ENCODE results near the gene GABPB1.

GABPB1 gene

DNA sequence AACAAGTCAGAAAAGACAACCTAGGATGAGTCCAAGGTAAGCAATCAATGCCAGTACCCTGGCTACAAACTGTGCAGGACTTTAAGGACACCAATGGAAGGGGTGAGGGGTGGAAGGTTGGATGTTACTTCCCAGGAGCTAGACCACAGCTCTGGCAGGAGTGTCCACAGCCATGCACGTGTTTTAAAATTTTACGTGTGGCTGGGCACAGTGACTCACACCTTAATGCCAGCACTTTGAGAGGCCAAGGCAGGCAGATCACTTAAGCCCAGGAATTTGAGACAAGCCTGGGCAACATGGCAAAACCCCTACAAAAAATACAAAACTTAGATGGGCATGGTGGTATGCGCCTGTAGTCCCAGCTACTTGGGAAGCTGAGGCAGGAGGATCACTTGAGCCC lies 74.7 kb downstream of the GABPB1 start:
- no peak overlapping the region for H3K4me3 ChIP-seq (ENCODE audit: low read depth, low read length)

- no peak overlapping the region for H3K4me3 ChIP-seq (ENCODE audit: low read depth, low read length)
Observed at GRCh38 chr15:50278496-50278895, 76.5 kb downstream of the GABPB1 start.

DNA sequence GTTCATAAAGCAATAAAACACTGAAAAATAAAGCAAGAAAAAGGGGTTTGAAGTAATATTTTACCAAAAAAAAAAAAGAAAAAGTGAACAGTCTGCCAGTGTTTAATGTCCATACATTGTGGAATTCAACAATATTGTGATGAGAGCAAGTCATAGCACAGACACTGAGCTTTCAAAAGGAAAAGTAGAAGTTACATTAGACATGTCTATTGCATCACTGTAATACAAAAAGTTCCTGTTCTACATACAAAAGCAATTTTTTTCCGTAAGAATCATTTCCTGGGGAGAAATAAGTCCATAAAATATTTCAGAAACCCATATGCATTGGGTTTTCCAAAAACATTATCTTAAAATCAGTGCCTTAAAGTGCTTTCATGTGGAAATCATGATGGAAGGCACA lies 77.6 kb downstream of the GABPB1 start:
- no peak overlapping the region for H3K4me3 ChIP-seq (ENCODE audit: low read depth, low read length)

- H3K4me3 ChIP-seq (ENCODE audit: low read depth, low read length) = no peak overlapping the region
Observed at GRCh38 chr15:50275908-50276307, 79.1 kb downstream of the GABPB1 start.

DNA sequence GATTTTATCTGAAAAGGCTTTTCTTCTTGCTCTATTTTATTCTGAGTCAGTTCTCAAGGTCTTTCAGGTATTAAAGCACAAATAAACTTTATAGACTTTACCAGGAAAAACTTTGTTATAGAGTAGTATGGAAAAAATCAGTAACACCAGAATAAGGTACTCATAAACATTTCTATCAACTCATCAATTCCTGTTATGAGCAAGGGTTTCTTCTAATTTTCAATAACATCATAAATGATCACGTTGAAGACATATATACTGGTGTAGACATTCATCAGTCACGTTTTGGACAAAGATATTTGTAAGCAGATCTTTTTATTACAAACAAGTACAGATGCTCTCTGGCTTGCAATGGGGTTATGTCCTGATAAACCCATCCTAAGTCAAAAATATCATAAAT lies 79.9 kb downstream of the GABPB1 start:
- H3K4me3 ChIP-seq (ENCODE audit: low read depth, low read length) = no peak overlapping the region

DNA sequence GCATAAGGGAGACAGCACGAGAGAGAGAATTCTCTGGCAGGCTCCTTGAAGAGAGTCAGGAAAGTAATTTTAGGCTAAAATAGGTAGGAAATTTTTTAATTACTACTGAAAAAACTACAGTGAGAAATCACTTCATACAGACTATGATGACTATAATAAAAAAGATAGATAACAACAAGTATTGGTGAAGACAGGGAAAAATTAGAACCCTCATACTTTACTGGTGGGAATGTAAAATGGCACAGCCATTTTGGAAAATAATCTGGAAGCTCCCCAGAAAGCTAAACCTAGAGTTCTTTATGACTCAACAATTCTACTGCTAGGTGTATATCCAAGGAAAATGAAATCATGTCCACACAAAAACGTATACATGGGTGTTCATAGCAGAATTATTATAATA lies 87.4 kb downstream of the GABPB1 start:
- H3K4me3 ChIP-seq (ENCODE audit: low read depth, low read length) = no peak overlapping the region

GRCh38 chr15:50265620-50266019 lies 89.4 kb downstream of the GABPB1 start, which contains the start of gene HDC:
Gene HDC, minus strand, starts transcription at chr15:50265726. Its CDS starts 103 bp downstream, at chr15:50265623.
- H3K4me3 ChIP-seq (ENCODE audit: low read depth, low read length) = no peak within 1 kb of the TSS

GRCh38 chr15:50262533-50262932 lies 92.5 kb downstream of the GABPB1 start:
- no peak overlapping the region for H3K4me3 ChIP-seq (ENCODE audit: low read depth, low read length)

- H3K4me3 ChIP-seq (ENCODE audit: low read depth, low read length) = no peak overlapping the region
Observed at GRCh38 chr15:50261981-50262380, 93.0 kb downstream of the GABPB1 start.

DNA sequence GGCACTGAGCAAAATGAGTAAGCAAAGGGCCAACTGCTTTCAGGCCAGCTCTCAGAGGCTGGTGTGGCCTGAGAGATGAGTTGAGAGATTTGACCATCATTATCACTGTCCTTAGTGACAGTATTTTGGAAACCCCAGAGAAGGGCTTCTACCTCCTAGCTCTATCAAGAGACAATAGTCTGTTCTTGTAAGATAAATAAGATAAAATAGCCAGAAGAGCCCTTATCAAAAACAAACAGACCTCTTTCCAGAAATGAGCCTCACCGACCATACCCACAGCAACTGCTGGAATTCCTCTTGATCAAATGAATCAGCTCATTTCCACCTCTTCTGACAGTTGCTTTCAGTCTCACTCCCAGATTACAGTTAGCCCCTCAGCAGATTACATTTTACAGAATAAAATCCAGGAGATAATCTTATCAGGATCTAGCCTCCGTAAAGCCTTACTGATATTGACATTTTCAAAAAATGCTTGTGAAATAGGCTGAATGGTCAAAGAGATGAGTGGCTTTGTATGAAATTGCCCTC lies 94.0 kb downstream of the GABPB1 start:
- H3K4me3 ChIP-seq (ENCODE audit: low read depth, low read length) = no peak overlapping the region

GRCh38 chr15:50259276-50259675 lies 95.7 kb downstream of the GABPB1 start:
- H3K4me3 ChIP-seq (ENCODE audit: low read depth, low read length) = no peak overlapping the region

GRCh38 chr15:50257924-50258323 lies 97.1 kb downstream of the GABPB1 start:
- no peak overlapping the region for H3K4me3 ChIP-seq (ENCODE audit: low read depth, low read length)

GRCh38 chr15:50257332-50257731 lies 97.7 kb downstream of the GABPB1 start:
- H3K4me3 ChIP-seq (ENCODE audit: low read depth, low read length) = no peak overlapping the region

DNA sequence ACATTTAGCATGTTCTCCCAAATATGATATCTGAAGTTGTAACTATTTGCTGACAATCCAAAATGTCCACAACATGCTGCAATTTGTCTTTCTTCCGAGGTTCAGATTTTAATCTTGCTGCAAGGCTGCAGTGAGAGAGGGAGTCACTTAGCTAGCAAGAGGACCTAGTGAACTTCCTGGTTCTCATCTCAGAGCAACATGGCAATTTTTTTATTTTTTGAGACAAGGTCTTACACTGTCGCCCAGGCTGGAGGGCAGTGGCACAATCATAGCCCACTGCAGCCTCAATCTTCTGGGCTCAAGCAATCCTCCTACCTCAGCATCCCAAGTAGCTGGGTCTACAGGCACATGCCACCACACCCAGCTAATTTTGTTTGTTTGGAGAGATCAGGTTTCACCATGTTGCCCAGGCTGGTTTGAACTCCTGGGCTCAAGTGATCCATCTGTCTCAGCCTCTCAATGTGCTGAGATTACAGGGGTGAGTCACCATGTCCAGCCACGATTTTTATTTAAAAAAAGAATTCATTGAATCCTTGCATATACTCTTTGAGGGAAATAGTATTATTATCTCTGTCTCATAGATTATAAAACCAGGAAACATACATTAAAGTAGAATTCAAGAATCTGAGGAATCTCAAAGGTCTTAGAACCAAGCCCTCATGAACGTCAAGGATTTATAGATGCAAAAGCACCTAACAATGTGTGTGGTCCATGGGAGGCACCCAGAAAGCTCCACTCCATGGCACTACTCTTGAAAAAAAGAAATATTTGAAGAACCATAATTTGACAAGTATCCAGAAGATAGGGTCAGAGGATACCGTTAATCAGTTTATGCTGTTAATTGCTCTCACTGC lies 98.6 kb downstream of the GABPB1 start:
- H3K4me3 ChIP-seq (ENCODE audit: low read depth, low read length) = no peak overlapping the region

GRCh38 chr15:50252556-50252955 lies 102.4 kb downstream of the GABPB1 start:
- H3K4me3 ChIP-seq (ENCODE audit: low read depth, low read length) = no peak overlapping the region

- no peak overlapping the region for H3K4me3 ChIP-seq (ENCODE audit: low read depth, low read length)
Observed at GRCh38 chr15:50251638-50252182, 103.3 kb downstream of the GABPB1 start.

GRCh38 chr15:50250760-50251394 lies 104.1 kb downstream of the GABPB1 start:
- H3K4me3 ChIP-seq (ENCODE audit: low read depth, low read length) = no peak overlapping the region

GRCh38 chr15:50249704-50250103 lies 105.3 kb downstream of the GABPB1 start:
- no peak overlapping the region for H3K4me3 ChIP-seq (ENCODE audit: low read depth, low read length)

DNA sequence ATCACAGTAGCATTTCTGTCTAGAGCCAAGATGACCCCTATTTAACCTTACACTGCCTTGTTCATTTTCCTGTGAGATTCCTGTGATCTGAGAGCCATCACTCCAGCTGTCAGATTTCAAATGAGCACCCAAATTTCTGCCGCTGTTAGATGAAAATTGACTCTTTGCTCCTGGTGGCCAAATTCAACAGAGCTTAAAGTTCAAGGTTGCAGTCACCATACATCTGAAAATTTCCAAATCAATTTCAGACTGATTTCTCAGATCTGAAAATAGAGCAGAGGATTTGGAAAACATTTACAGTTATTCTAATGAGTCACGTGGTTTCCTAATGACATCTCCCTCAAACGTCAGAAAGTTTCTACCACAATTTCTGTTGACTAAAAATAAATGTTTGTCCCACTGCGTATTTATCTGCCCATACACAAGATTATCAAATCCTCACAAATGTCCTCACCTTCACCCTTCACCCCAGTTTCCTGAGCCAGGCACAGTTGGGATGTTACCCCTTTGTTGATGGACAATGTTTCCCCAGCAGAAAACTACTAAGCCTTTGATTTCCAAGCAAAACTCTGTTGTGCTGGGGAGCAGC lies 105.9 kb downstream of the GABPB1 start:
- no peak overlapping the region for H3K4me3 ChIP-seq (ENCODE audit: low read depth, low read length)

GRCh38 chr15:50247819-50248655 lies 107.0 kb downstream of the GABPB1 start:
- no peak overlapping the region for H3K4me3 ChIP-seq (ENCODE audit: low read depth, low read length)

DNA sequence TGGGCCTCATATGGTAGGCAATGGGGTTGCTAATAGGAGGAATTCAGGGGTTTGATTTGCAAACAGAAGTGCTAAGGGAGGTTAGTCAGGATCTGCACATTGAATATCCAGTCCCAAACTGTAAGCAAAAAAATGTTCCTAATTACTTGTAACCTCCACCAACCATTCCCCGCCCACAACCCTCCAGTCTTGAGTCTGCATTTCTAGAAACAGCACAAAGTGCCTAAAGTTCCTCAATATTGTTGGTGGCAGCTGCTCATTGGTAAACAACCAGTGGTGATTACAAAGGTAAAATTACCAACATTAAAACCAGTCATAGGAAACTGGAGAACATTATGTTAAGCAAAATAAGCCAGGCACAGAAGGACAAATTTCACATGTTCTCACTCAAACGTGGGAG lies 108.4 kb downstream of the GABPB1 start:
- H3K4me3 ChIP-seq (ENCODE audit: low read depth, low read length) = no peak overlapping the region
